ENCODE results near the gene CEMIP. TPM values are rescaled to one million over a fixed set of nuclear protein-coding genes. Genes with fewer than 3 reads are reported as not detected.

CEMIP gene
- total RNA-seq, 1 experiment from 2014 or later: 0.61 TPM

DNA sequence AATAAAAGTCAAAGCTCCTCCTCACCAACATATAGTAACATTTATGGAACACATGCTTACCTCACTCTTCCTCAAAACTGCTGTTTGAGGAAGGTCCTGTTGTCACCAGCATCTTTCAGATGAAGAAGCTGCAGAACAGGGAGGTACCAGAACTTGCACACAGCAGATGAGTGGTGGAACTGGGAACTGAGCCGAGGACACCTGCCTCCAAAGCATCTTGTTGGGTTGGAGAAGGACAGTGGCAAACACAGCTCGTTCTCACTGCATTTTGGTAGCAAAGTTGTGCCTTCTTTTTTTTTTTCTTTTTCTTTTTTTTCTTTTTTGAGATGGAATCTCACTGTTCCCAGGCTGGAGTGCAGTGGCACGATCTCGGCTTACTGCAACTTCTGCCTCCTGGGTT is 76.0 kb downstream of the CEMIP start:
- Histone ChIP-seq H3K4me1 (replicated peaks; ENCODE audit: insufficient read depth) (peaks cover 60% of the 10 kb centered on the region), H3K4me2 (no peak overlapping the region), H3K9me2 (ENCODE audit: insufficient read depth) (no peaks in the 10 kb centered on the region), H3K27me3 (ENCODE audit: insufficient read depth, low read depth) (no peaks in the 10 kb centered on the region), H3K9me3 (ENCODE audit: insufficient read depth, low read depth) (no peaks in the 10 kb centered on the region), H3F3A (ENCODE audit: insufficient read depth, low read depth) (peaks cover 50% of the 10 kb centered on the region), H3K79me2 (ENCODE audit: low read depth) (no peaks in the 10 kb centered on the region), H4K20me1 (ENCODE audit: insufficient read depth) (no peaks in the 10 kb centered on the region), H3K27ac (no peak overlapping the region), H3K36me3 (ENCODE audit: low read depth) (no peaks in the 10 kb centered on the region), H3K4me3 (no peak overlapping the region), H2AFZ (no peak overlapping the region)
- no TSS peak for BruUV-seq (replicated peaks)
- CTCF ChIA-PET: no interaction called here
- POLR2A ChIA-PET (ENCODE audit: unreplicated experiment): interaction anchor here (0.7 kb wide), 1 partner anchor 623 kb away, joined by 3 read pairs; no protein-coding TSS in a partner anchor
- intact Hi-C loops (cut with micrococcal nuclease; ENCODE audit: unreplicated experiment): loop anchor here (5.0 kb wide), 1 partner anchor 117 kb away; no protein-coding TSS in a partner anchor
- no peak for DNase-seq
- TF ChIP-seq, protein P1, sequence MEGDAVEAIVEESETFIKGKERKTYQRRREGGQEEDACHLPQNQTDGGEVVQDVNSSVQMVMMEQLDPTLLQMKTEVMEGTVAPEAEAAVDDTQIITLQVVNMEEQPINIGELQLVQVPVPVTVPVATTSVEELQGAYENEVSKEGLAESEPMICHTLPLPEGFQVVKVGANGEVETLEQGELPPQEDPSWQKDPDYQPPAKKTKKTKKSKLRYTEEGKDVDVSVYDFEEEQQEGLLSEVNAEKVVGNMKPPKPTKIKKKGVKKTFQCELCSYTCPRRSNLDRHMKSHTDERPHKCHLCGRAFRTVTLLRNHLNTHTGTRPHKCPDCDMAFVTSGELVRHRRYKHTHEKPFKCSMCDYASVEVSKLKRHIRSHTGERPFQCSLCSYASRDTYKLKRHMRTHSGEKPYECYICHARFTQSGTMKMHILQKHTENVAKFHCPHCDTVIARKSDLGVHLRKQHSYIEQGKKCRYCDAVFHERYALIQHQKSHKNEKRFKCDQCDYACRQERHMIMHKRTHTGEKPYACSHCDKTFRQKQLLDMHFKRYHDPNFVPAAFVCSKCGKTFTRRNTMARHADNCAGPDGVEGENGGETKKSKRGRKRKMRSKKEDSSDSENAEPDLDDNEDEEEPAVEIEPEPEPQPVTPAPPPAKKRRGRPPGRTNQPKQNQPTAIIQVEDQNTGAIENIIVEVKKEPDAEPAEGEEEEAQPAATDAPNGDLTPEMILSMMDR (conservative IDR thresholded peaks at IDR 0.05): no peak
- TF ChIP-seq EZH2 (IDR thresholded peaks at IDR 0.05; ENCODE audit: low read depth): no peak

DNA sequence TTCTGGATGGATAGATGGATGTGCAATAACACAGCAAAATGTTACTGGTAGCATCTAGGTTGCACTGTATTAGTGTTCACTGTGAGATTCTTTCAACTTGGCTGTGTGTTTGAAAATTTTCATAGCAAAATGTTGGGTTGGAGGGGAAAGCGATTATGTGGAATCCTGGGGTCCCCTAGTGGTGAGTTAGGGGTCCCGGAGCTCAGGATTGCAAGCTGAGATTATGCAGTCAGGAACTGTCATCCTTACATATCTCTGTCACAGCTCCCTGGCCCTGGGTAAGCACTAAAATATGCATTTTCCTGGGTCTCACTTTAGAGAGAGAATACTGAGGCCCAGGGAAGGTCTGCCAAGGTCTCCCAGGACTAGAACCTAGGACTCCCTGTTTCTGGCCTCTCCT is 77.2 kb downstream of the CEMIP start:
- H3F3A ChIP-seq (ENCODE audit: insufficient read depth, low read depth): peaks cover 38% of the 10 kb centered on the region
- no peak overlapping the region for H2AFZ ChIP-seq
- H3K79me2 ChIP-seq (ENCODE audit: low read depth): no peaks in the 10 kb centered on the region
- BruUV-seq (replicated peaks): no TSS peak
- H4K20me1 ChIP-seq (ENCODE audit: insufficient read depth): no peaks in the 10 kb centered on the region
- ChIA-PET CTCF (no interaction called here), POLR2A (ENCODE audit: unreplicated experiment) (interaction anchor here (0.6 kb wide), 2 partner anchors 289 to 1852 kb away, joined by 3 to 7 read pairs; no protein-coding TSS in a partner anchor)
- no peaks in the 10 kb centered on the region for H3K9me2 ChIP-seq (ENCODE audit: insufficient read depth)
- H3K4me3 ChIP-seq: no peak overlapping the region
- TF ChIP-seq, protein P1 (conservative IDR thresholded peaks at IDR 0.05): peak; percentile 57
- TF ChIP-seq EZH2 (IDR thresholded peaks at IDR 0.05; ENCODE audit: low read depth): no peak
- peaks cover 48% of the 10 kb centered on the region for H3K4me1 ChIP-seq (replicated peaks; ENCODE audit: insufficient read depth)
- H3K9me3 ChIP-seq (ENCODE audit: insufficient read depth, low read depth): no peaks in the 10 kb centered on the region
- peak overlapping the region; percentile 59 for H3K27ac ChIP-seq
- no peaks in the 10 kb centered on the region for H3K27me3 ChIP-seq (ENCODE audit: insufficient read depth, low read depth)
- H3K36me3 ChIP-seq (ENCODE audit: low read depth): no peaks in the 10 kb centered on the region
- intact Hi-C loops (cut with micrococcal nuclease; ENCODE audit: unreplicated experiment): loop anchor here (5.0 kb wide), 1 partner anchor 116 kb away; no protein-coding TSS in a partner anchor
- H3K4me2 ChIP-seq: peak overlapping the region; percentile 48
- peak in 1 of 2 experiments; percentile 44 for DNase-seq

DNA sequence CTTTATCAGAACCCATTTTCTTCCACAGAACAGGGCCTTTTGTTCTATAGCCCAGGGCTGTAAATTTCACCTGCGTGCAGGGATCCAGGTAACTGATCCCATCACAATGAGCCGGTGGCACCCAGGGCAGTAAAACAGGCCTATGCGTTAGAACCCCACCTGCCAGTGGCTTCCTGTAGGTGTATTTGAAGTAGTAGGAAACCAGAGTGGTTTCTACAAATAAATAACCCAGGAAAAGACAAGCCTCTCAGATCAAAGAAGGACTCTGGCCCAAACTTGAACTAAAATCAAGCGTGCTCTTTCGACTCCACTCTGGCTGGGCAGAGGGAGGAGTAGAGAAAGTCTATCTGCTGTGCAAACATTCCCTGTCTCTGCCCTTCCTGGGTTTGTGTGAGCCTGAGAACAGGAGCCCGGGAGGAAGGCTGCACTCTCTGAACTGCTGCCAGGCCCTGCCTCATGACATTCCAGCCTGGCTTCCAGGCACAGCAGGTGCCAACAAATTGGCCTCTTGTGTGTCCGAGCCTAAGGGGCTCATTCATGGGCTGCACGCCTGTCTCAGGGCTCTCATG is 77.7 kb downstream of the CEMIP start:
- no TSS peak for BruUV-seq (replicated peaks)
- no peaks in the 10 kb centered on the region for H3K27me3 ChIP-seq (ENCODE audit: insufficient read depth, low read depth)
- peak overlapping the region; percentile 59 for H3K27ac ChIP-seq
- no peaks in the 10 kb centered on the region for H3K36me3 ChIP-seq (ENCODE audit: low read depth)
- H3F3A ChIP-seq (ENCODE audit: insufficient read depth, low read depth): peaks cover 33% of the 10 kb centered on the region
- TF ChIP-seq, protein P1 (conservative IDR thresholded peaks at IDR 0.05): peak; percentile 7; the same call in 1 of the 2 replicates
- no peak for TF ChIP-seq EZH2 (IDR thresholded peaks at IDR 0.05; ENCODE audit: low read depth)
- H3K79me2 ChIP-seq (ENCODE audit: low read depth): no peaks in the 10 kb centered on the region
- H3K4me3 ChIP-seq: no peak overlapping the region
- H4K20me1 ChIP-seq (ENCODE audit: insufficient read depth): no peaks in the 10 kb centered on the region
- H3K9me2 ChIP-seq (ENCODE audit: insufficient read depth): no peaks in the 10 kb centered on the region
- ChIA-PET CTCF (no interaction called here), POLR2A (ENCODE audit: unreplicated experiment) (interaction anchor here (0.6 kb wide), 2 partner anchors 289 to 1852 kb away, joined by 3 to 7 read pairs; no protein-coding TSS in a partner anchor)
- peak overlapping the region; percentile 48 for H3K4me2 ChIP-seq
- intact Hi-C loops (cut with micrococcal nuclease; ENCODE audit: unreplicated experiment): loop anchor here (5.0 kb wide), 1 partner anchor 115 kb away; no protein-coding TSS in a partner anchor
- H3K9me3 ChIP-seq (ENCODE audit: insufficient read depth, low read depth): no peaks in the 10 kb centered on the region
- peak in 1 of 2 experiments; percentile 72 for DNase-seq
- H3K4me1 ChIP-seq (replicated peaks; ENCODE audit: insufficient read depth): peaks cover 43% of the 10 kb centered on the region
- H2AFZ ChIP-seq: 0 out of 2 replicates have a peak overlapping the region, but pooled peaks have one; percentile 6
